Pulmonary artery endothelial cell (primary cell): Measurements from ENCODE around the gene ZNF529. TPM values are rescaled to one million over a fixed set of nuclear protein-coding genes. Genes with fewer than 3 reads are reported as not detected.

ENCODE experiments used
- DNase-seq: peaks from one replicate; pipeline ENCODE4 v3.0.0-alpha.2; 2011; ENCODE audit warnings: low read depth, low spot score
- total RNA-seq: library from RNA; depleted of rRNA; stranded (reverse); fragments of >200 nt; gene quantifications from 2 replicates; pipeline ENCODE4 v1.2.3, GENCODE V29; 2014

The ZNF529 gene
- total RNA-seq, 1 donor from 2014 or later = 6.7 TPM

DNA sequence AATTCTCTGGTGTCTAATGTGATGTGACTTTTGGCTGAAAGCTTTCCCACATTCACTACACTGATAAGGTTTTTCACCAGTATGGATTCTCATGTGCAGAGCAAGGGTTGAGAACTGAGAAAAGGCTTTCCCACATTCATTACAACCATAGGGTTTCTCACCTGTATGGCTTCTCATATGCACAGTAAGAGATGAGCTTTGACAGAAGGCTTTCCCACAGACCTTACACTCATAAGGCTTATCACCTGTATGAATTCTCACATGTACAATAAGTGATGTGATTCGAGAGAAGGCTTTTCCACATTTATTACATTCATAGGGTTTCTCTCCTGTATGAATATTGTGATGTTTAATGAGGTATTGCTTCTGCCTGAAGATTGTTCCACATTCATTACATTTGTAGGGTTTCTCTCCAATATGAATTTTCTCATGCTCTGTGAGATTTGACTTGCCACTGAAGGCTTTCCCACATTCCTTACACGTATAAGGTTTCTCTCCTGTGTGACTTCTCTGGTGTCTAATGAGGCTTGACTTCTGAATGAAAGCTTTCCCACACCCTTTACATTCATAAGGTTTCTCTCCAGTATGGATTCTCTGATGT is 59.0 kb downstream of the ZNF529 start:
- no peak for DNase-seq

DNA sequence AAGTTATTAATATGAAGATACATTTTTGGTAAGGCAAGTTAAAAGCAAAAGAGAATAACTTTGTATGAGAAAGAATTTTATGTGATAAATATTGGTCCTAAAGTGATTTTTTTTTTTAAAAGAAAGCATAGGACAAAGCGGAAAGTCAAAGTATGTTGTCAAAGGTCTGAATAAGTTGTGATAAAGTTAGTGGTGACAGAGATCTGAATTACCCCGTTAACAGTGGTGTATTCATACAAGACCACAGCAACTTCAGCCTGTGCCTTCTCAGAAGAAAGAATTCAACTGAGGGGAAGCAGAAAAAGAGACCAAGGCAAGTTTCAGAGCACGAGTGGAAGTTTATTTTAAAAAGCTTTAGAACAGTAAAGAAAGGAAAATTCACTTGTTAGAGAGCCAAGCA is 64.8 kb downstream of the ZNF529 start:
- no peak for DNase-seq

DNA sequence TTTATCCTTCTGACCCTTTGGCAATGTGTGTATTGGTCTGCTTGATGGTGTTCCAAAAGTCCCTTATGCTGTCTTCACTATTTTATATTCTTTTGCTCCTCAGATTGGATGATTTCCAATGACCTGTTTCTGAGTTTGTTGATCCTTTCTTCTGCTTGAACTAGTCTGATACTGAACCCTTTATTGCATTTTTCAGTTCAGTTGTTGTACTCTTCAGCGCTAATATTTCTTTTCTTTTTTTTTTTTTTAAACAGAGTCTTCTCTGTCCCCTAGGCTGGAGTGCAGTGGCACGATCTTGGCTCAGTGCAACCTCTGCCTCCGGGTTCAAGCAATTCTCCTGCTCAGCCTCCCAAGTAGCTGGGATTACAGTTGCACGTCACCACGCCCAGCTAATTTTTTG is 71.1 kb downstream of the ZNF529 start:
- no peak for DNase-seq

DNA sequence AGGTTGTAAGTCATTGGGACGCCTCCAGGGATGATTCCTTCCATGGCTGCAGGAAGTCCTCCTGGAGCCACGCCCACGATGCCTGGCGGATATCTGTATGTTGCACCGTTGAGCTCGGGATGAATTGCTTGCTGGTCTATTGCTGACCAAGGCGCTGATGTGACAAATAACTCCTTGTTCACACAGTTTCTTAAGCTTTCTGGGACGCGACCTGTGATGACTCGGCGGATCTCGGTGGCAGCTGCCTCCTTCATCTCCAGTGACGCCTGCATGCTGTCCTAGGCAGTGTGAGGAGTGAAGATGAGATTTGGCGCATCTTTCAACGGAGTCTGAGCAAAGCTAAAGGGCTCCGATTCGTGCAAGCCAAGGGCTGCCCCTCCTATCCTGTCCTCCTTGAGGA is 76.1 kb downstream of the ZNF529 start:
- no peak for DNase-seq

Other genes with a start within 250 kb of the ZNF529 start
- gene ZFP14, start 194.1 kb downstream of the ZNF529 start, total RNA-seq = 2.2 and 4.9 TPM in 2 replicates
- gene ZFP82, start 154.6 kb downstream of the ZNF529 start, total RNA-seq = 3.6 and 5.0 TPM in 2 replicates
- 6.1 and 13.1 TPM in 2 replicates for gene ZNF566, start 83.7 kb downstream of the ZNF529 start, total RNA-seq
- 8.2 and 13.9 TPM in 2 replicates for gene ZNF260, start 45.0 kb downstream of the ZNF529 start, total RNA-seq
- 6.5 and 9.1 TPM in 2 replicates for gene ZNF382, start 32.0 kb upstream of the ZNF529 start, total RNA-seq
- gene ZNF461, start 93.5 kb upstream of the ZNF529 start, total RNA-seq = 6.7 and 11.2 TPM in 2 replicates
- gene ZNF567, start 114.3 kb upstream of the ZNF529 start, total RNA-seq = 4.2 and 5.3 TPM in 2 replicates
- gene ZNF850, start 199.5 kb upstream of the ZNF529 start, total RNA-seq = 3.8 and 5.5 TPM in 2 replicates